22Rv1 (cell line): ENCODE results near the gene ADGRL3.

ENCODE experiments used
- H3K27ac ChIP-seq: fragments of 450-650 bp; 2 replicates; pipeline ENCODE4 v1.5.1; 2017
- CTCF ChIP-seq: fragments of 450-650 bp; IDR thresholded peaks from 2 replicates; pipeline ENCODE4 v1.5.1; 2017; ENCODE audit warnings: mild to moderate bottlenecking
- ZFX ChIP-seq: fragments of 450-650 bp; IDR thresholded peaks from 2 replicates; pipeline ENCODE4 v1.6.1; 2017; ENCODE audit warnings: antibody characterized with exemption, borderline replicate concordance

ADGRL3 gene

GRCh38 chr4:61200187-61200915 is at the start of gene ADGRL3:
Gene ADGRL3 (plus strand): TSS chr4:61200326.
- H3K27ac ChIP-seq = no peak within 1 kb of the TSS
- no peak for TF ChIP-seq CTCF
- TF ChIP-seq ZFX = no peak

- H3K27ac ChIP-seq = no peak overlapping the region
- no peak for TF ChIP-seq CTCF
- TF ChIP-seq ZFX = no peak
These were observed 47.7 kb upstream of the ADGRL3 start for GRCh38 chr4:61152433-61152832.

- H3K27ac ChIP-seq = no peak overlapping the region
- TF ChIP-seq ZFX (no peak), CTCF (no peak)
These were observed 39.6 kb upstream of the ADGRL3 start for GRCh38 chr4:61160478-61160877.

- H3K27ac ChIP-seq = no peak overlapping the region
- TF ChIP-seq CTCF = no peak
- no peak for TF ChIP-seq ZFX
These were observed 38.0 kb upstream of the ADGRL3 start for GRCh38 chr4:61162116-61162515.

GRCh38 chr4:61173799-61174198 is 26.3 kb upstream of the ADGRL3 start:
- no peak overlapping the region for H3K27ac ChIP-seq

GRCh38 chr4:61175495-61175894 is 24.6 kb upstream of the ADGRL3 start:
- no peak overlapping the region for H3K27ac ChIP-seq
- TF ChIP-seq ZFX = no peak
- TF ChIP-seq CTCF = no peak

More at GRCh38 chr4:61173799-61174198, 26.3 kb upstream of the ADGRL3 start:
- TF ChIP-seq ZFX (no peak), CTCF (no peak)

- TF ChIP-seq ZFX (no peak), CTCF (no peak)
- H3K27ac ChIP-seq = no peak overlapping the region
These were observed 22.8 kb upstream of the ADGRL3 start for GRCh38 chr4:61177367-61177766.
